DLD1 (cell line): ENCODE results near the gene USP32.
"Not testable (repeated sequence)": the region's sequence is repeated elsewhere in the genome, so short reads cannot be mapped to it uniquely, and the experiment has no call there.

ENCODE experiments used
- in situ Hi-C: cut with HindIII; loops from 2 replicates; pipeline ENCODE4 v1.10.0; 2017; ENCODE audit warnings: low sequenced_read_pairs

USP32 gene

DNA sequence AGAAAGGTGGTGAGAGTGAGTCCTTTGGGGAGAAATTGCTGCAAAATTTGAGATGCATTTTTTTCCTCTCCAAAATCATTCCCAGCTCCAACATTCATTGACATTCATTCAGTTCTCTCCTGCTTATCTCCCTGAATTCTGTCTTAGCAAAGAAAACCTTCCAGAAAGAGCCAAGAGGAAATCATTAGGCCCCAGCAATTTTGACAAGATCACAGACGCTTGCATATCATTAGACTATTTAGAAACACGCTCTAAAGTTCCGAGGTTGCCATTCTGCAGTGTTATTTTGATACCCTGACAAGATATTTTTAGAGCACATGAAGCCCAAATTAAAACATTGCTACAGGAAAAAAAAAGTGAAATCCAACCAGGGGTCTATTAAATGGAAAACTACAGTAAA lies 20.8 kb upstream of the USP32 start:
- in situ Hi-C loops = no loop called here

DNA sequence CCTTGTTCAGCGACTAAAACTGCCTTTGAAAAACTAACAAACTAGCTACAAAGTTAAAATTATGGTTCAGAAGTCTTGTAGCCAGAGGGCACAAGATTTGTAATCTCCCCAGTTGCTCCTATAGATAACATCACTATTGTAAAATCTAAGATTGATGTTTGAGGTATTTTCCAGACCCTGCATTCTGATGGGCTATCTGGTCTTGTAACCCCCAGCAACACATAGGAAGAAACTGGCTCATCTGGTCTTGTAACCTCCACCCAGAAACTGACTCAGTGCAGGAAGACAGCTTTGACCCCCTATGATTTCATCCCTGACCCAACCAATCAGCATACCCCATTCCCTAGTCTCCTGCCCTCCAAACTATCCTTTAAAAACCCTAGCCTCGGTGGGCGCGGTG lies 18.1 kb upstream of the USP32 start:
- in situ Hi-C loops = no loop called here

DNA sequence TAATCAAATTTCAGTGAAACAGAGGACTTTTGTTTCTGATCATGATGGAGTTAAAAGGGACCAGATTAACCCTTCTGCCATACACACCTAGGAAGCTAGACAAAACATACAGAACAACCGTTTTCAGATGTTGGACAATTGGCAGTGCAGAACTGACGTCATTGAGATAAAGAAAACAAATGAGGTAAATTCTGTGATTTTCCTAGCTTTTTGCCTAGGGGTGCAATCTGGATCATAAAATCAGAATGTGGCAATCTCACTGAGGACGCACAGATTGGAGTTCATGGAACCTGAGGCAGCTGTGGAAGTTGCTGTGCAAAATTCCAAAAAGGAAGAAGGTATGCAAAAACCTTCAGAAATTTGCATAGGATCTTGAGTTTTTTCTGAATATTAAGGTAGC lies 15.0 kb upstream of the USP32 start:
- in situ Hi-C loops = no loop called here

DNA sequence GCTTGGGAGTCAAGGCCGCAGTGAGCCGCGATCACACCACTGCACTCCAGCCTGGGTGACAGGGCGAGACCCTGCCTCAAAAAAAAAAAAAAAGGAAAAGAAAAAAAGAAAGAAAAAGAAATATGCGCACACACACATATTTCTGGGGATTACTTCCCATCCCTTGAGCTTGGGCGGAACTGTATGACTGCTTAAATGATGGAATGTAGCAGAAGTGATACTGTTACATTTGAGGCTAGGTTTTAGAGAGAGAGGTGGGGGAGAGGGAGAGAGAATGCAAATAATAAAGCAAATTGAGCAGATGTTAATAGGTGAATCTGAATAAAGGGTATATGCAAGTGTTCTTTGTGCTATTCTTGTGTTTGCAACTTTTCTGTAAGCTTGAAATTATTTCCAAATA lies 12.0 kb upstream of the USP32 start:
- in situ Hi-C loops = no loop called here

DNA sequence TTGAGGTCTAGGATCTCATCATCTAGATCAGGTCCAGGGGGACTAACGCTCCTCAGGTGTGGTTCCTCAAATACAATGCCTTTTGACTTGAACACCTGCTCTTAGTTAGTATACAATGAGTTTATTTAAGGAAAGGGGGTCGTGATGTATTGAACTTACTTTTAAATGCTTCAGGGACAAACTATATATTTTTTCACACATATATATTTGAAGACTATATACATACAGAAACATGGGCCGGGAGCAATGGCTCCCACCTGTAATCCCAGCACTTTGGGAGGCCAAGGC lies 11.5 kb upstream of the USP32 start:
- in situ Hi-C loops = no loop called here

DNA sequence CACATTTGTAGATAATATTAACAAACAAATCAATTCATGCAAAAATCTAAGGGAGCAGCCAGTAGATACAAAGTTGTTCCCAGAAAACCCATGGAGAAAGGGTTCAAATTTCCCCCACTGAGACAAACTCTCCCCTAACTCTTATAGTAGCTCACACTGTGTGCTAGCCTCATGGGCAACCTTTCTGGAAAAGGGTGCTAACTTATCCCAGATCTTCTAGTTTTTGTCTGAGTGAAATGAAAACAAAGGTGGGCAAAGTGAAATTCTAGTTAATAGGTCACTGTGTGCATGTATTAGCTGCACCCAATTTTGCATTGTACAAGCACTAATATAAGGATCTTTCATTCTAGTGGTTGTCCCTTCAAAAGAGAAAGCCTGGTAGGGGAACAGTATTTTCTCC lies 9.9 kb upstream of the USP32 start:
- in situ Hi-C loops = no loop called here

DNA sequence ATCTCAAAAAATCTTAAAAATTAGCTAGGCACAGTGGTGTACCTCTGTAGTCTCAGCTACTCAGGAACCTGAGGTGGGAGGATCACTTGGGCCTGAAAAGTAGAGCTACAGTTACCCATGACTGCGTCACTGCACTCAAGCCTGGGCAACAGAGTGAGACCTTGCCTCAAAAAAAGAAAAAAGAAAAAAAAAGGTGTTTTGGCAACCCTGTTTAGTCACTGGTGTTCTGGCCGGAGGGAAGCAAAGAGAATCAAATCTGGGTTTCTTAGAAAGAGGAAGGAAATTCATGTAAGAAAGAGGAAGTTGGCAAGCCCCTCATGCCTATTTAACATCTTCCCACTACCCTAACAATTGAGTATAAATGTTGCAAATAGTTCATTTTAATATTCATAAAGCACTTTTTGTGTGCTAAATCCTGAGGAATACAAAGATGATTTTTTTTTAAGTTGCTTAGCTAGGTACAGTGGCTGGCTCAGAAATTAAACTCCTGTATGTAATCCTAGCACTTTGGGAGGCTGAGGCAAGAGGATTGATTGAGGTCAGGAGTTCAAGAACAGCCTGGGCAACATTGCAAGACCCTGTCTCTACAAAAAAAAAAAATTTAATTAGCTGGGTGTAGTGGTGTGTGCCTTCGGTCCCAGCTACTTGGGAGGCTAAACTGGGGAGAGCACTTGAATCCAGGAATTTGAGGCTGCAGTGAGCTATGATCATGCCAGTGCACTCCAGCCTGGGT lies 6.5 kb upstream of the USP32 start:
- in situ Hi-C loops = no loop called here

DNA sequence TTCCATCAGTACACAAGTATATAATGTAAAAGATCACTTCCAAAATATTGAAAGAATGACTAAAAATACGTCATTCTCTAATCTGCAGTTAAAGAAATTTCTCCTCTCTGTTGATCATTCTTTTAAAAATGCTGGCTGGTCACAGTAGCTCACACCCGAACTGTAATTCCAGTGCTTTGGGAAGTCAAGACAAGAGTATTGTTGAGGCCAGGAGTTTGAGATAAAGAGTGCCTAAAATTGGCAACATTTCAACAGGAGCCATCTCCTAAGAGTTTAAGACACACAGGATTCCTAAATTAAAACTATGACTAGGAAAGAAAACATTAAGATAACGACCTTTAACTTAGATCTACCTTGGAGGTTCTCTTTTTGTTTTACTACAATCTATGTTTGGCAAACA lies 4.5 kb upstream of the USP32 start:
- in situ Hi-C loops = no loop called here

DNA sequence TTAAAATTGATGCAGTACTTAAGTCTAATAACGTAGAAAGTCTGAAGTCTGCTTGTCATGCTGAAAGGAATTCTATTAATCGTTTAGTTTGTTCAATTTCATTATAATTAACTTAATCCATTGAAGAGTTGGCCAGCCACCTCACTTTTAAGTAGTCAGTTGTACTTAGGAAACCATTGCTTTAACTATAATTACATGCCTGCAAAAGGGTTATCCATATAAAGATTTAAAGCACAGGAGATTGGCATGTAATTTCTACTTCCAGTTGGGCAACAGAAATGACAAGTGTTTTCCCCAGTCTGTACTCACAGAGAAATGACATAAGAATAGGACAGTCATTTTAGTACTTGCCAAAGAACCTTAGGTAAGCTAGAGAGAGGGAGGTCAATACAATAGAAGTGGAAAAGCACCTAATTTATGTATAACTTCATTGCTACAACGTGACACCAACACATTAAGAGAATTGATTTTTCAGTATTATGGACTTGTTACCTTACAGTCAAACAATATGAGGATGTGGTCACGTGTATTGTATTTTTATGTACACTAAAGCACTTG lies 3.7 kb upstream of the USP32 start:
- in situ Hi-C loops = no loop called here

DNA sequence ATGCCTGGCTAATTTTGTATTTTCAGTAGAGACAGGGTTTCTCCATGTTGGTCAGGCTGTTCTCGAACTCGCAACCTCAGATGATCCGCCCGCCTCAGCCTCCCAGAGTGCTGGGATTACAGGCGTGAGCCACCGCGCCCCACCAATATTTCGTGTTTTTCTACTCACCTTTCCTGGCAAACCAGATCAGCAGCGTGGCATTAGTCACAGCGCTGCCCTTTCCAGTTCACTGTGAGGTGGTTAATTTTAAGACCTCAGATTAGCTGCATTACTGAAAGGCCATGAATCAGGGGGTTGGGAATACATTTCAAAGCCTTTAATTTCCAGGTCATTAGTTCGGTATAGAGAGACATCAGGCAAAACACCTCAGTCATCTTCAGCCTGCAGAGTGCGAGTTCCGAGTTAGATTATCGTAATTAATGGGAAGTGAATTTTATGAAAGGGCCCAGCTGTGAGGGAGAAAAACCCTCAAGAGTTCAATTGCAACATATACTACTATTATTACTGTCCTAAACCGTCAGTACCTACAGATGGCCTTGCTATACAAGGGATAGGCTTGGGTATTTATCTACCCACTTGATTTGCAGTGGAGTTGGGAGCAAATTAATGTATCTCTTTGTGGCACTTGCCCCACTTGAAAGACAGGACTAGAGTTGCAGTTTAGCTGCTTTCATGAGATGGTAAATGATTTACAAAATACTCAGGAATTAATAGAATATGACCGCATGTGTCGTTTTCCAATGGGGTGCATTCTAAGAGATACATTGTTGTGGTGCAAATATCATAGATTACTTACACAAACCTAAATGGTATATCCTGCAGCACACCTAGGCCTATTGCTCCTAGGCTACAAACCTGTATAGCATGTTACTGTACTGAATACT lies 2.1 kb upstream of the USP32 start:
- in situ Hi-C loops = no loop called here

DNA sequence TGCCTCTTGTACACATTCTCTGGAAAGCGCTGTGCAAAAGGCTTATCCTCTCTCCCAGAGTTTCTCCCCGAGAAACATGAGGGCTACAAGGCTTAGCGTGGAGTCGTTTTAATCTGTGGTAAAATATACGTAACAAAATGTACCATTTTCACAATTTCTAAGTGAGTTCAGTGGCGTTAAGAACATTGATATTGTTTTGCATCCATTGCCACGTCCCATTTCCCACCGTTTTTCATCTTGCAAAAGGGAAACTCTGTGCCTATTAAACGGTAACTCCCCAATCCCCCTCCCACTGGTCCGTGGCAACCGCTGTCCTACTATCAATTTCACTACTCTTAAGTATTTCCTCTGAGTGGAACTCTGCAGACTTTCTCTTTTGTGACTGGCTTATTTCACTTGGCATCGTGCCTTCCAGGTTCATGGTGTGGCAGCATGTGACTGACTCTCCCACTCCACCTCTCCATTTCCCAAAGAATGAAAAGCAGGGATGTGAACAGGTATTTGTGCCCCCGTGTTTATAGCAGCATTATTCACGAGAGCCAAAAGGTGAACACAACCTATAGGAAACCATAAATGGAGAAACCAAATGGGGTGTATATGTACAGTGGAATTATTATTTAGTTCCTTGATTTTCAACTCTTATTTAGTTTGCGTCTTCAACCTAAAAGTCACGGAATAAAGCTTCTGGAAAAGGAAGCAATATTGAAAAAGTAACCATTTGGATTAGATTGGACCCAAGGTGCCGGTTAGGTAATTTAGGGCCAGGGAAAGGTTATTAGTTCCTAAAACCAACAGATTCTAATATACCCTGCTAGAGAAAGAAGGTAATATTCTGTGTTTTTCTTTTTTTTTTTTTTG lies 1.1 kb upstream of the USP32 start:
- in situ Hi-C loops = no loop called here

DNA sequence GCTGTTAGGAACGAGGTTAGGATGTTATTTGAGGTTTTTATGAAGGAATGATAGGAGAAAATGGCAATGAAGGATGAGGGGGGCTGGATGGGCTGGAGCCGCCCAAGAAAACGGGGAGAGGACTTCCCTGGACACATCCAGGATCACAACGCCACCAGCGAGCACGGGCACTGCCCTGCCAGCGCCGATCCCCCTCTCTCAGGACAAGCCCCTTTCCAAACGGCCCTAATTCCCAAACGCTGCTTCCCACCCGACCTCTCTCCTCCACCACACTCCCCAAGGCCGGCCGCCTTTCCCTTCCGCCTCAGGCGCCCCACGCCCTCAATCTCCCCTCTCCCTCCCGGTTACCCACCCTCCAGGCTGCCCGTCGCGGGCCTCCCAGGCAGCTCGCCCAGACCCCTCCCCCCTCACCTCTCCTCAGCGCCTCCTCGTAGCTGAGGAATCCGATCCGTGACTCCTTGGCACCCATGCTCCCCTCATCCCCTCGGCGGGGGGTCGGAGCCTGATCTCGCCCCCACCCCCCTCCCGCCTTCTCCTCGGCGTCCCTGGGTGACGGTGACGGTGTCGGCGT lies 377 bp downstream of the USP32 start:
- in situ Hi-C loops = no loop called here

DNA sequence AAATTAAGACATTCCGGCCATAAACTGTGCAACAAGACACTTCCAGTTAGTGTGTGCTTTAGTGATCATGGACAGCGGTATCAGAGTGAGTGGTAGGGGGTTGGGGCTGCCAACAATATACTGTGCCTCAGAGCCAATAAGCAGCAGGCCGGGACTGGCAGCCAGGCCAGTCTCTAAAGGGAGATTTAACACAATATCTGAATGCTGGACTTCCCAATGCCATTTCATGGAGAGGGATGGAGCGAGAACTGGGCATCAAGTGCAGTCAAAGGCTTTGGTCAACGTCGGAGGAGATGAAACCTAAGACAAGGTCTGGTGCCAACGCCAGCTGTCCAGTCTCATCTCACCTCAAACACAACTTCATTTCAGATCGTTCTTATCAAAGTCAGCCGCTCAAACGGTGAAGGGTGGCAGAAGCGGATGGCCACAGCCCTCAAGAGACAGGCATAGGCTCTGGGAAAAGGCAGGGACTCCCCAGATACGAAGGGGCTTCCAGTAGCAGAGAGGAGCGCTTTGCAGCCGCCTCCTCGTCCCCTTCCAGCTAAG lies 935 bp downstream of the USP32 start:
- in situ Hi-C loops = no loop called here

DNA sequence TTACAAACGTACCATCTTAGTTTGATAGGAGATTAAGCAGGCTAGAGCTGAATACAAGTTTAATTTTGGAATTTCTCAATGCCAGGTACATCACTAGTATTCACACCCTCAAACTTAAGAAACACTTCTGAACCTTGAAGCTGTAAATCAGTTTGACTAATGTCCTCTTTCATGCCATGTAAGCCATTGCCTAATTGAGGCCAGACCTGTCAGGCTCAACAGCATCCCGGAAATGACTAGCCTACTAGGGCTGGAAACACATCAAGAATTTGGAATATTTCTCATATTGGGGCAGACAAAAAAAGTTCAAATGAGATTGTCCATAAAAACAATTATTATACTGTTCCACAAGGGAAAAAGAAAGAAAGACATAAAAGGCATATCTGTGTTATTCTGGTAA lies 1.7 kb downstream of the USP32 start:
- in situ Hi-C loops = no loop called here

DNA sequence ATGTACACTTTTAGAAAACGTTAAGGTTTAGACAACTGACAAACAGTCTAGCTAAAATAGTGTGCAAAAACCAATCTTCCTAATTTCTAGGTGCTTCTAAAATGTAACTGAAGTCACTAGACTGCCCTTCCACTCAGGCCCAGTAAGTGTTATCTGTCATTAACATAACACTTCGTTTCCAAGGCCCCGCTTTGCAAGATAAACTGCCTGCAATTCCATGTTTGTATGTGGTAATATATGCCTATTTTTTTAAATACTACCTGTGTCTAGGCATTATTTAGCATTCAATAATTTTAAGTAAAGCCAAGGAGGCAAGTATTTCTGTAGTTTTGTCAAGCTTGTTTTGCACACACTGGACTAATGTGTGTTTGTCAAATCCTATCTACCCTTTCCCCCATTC lies 3.2 kb downstream of the USP32 start:
- in situ Hi-C loops = no loop called here

DNA sequence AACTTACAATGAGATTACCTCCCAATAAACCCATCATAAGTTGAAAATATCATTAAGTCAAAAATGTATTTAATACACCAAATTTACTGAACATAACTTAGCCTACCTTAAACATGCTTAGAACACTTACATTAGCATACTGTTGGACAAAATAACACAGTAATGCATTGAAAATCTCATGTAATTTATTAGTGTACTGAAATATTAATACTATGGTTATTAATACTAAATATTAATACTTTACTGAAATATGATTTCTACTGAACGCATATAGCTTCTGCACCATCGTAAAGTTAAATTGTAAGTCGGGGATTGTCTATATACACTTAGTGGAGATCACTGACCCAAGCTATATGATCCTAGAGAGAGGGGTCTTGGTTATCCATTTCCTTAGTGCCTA lies 4.3 kb downstream of the USP32 start:
- in situ Hi-C loops = no loop called here

DNA sequence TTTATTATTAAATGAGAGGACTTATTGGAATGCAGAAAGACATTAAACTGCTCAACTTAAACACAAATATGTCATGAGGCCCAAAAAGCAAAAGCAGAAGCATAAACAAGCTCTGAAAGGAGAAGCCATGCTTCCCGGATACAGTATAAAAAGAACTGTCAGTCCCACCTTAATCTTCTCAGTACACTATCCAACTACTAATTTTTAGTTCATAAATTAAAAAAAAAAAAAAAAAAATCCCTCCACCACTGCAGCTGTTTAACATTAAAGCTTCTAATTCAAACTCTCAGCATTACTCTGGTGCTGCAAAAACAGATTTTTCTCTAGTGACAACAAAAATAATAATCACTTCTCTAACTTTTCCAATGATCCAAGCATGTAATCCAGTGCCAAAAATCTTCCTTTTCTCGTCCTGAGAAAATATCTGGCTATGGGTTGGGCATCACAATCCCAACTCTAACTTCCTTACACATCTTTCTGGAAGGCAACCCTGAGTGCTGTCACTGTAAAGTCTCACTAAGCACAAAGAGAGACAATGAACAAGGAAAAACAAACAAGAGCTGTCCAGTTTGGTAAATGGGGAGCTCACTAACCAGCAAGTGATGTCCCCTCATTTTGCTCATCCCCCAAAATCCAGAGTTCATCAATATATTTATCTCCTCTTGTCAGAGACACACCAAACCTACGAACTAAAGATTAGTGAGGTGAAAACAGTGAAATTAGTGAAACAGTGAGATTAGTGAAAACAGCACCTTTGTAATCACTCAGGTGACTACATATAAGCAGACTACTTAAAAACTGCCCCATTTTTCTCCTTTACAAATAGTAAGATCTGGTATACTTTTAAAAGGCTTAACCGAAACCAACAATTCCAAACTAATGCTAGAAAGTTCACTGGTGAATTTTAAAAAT lies 5.5 kb downstream of the USP32 start:
- in situ Hi-C loops = no loop called here

DNA sequence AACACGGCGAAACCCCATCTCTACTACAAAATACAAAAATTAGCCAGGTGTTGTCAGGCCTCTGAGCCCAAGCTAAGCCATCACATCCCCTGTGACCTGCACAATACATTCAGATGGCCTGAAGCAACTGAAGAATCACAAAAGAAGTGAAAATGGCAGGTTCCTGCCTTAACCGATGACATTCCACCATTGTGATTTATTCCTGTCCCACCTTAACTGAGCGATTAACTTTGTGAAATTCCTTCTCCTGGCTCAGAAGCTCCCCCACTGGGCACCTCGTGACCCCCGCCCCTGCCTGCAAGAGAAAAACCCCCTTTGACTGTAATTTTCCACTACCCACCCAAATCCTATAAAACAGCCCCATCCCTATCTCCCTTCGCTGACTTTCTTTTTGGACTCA lies 7.0 kb downstream of the USP32 start:
- in situ Hi-C loops = not testable (repeated sequence)

DNA sequence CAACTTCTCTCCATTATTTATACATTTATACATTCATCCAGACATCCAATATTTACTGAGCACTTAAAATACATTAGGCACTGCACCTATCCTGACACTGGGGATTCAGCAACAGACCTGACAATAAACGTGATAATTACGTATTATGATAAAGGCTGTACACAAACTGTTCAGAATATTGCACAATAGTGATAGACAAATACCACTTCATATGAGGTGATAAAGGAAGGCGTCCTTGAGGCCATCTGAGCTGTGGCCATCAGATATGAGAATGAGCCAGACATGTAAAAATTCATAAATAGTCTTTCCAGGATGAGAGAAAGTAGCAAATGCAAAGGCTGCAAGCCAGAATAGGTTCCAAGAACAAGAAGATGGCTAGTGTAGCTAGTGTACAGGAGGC lies 8.6 kb downstream of the USP32 start:
- in situ Hi-C loops = no loop called here

DNA sequence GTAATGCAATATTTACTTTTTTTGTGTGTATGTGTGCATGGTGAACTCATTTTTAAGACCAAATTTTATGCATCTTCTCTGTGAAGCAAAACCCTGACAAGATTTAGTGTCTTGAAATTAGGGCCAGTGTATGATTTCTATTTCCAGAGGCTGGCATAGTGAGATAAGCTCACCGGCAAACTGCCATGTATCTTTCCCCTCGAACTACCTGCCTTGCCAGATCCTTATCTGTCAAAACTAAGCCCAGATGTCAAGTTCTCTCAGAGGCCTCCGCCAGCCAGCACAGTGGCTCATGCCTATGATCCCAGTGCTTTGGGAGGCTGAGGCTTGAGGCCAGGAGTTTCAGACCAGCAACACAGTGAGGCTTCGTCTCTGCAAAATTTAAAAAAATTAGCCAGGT lies 10.0 kb downstream of the USP32 start:
- in situ Hi-C loops = no loop called here
